ENCODE measurements around the gene ASAH2.
A peak's percentile ranks its signal among the peaks of the same experiment; 100 is the strongest.
"Not testable (repeated sequence)": the region's sequence is repeated elsewhere in the genome, so short reads cannot be mapped to it uniquely, and the experiment has no call there.

ASAH2 gene

GRCh38 chr10:50251394-50251793, at the start of gene ASAH2:
Gene ASAH2, minus strand, starts transcription at chr10:50251516. Its CDS starts 2,906 bp downstream, at chr10:50248610.
- DNase-seq: no peak

DNA sequence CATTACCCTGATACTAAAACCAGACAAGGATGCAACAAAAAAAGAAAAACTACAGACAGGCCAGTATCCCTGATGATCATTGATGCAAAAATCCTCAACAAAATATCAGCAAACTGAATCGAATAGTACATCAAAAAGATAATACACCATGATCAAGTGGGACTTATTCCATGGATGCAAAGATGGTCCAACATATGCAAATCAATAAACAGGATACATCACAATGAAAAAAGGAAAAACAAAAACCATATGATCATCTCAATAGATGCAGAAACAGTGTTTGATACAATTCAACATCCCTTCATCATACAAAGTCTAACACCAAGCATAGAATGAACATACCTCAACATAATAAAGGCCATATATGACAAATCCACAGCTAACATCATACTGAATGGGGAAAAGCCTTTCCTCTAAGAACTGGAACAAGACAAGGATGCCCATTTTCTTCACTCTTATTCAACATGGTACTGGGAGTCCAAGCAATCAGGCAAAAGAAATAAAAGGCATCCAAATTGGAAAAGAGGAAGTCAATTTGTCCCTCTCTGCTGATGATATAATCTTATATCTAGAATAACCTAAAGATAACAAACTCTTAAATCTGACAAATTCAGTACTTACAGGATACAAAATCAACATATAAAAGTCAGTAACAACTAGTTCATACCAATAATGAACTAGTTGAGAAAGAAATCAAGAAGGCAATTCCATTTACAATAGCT, 48.8 kb upstream of the ASAH2 start:
- DNase-seq: no peak

DNA sequence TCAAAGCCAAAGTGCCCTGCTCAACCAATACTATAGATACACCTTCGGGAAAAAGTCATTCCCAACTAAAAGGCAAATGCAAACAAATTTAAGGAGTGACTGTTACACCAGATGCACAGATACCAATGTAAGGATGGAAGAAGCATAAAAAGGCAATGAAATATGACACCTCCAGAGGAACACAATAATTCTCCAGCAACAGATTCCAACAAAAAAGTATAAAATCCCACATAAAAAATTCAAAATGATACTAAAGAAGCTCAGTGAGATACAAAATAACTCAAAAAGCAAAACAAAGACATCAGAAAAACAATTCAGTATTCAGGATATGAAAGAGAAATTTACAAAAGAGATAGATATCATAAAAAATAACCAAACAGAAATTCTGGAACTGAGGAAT, 44.1 kb upstream of the ASAH2 start:
- no peak for DNase-seq

GRCh38 chr10:50294582-50294981, 43.3 kb upstream of the ASAH2 start:
- DNase-seq: no peak

DNA sequence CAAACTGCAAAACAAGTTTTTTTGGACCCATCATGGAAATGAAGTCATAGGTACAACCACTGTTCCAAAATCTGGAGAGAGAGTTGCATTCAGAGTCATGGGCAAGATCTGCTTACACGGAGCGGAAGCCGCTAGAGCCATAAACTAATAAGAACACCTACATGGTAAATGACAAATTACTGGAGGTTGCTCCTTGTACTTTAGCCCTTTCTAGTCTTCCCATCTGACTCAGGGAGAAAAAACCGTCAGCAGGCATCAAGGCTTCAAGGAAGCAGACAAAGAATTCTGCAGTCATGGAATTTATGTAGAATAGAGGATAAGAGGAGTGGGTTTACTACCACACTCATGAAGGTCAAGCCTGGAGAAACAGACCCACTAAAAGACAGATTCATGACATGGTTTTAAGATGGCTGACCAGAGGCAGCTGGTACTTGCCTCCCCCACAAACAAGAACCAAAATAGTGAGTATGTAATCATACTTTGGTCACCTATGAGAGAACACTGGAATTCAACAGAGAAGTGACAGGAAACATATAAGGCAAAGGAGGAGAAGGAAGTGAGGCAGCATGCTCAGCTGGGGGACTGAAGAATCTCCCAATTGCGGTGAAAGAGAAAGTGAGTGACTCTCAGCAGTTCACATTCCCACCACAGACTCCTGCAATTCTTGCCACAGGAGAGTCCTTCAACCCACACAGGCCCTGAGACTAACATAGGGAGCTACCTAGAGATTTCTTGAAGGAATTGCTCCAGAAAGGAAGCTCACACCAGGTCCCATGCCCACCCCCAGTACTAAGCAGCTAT, 42.4 kb upstream of the ASAH2 start:
- DNase-seq: no peak

GRCh38 chr10:50291261-50291850, 40.0 kb upstream of the ASAH2 start:
- peak; percentile 4 for DNase-seq

DNA sequence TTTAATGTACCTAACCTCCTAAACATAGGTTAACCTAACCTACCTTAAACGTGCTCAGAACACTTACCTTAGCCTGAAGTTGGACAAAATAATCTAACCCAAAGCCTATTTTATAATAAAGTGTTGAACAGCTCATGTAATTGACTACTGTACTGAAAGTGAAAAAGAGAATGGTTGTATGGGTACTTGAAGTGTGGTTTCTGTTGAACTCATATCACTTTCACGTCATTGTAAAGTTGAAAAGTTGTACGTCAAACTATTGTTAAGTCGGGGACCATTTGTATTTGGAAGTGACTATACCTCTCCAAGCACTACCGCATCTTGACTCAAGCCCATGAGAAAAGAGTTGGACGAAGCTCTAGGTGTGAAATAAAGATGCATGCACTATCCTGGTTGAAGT, 37.9 kb upstream of the ASAH2 start:
- DNase-seq: no peak

- DNase-seq: no peak
Observed at GRCh38 chr10:50286996-50287803, 35.9 kb upstream of the ASAH2 start.

DNA sequence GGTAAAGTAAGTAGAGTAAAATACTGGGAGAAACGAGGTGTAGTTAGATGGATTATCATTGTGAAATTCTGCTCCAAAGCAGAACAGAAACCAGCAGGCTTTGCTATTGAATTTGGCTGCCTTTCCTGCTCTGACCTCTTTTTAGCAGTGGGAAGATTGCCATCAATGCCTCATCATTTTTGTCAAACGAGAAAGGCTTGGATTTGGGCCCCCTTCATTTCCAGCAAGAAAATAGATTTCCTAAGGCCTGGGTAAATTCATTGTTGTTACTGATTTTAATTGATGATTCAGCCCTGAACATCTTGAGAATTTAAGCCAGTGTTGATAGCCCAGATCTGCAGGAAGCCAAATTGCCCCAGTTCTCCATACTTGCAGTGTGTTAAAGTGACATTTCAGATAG, 35.2 kb upstream of the ASAH2 start:
- DNase-seq: no peak

- DNase-seq: no peak
Observed at GRCh38 chr10:50281967-50282522, 30.7 kb upstream of the ASAH2 start.

- no peak for DNase-seq
Observed at GRCh38 chr10:50281210-50281966, 30.1 kb upstream of the ASAH2 start.

GRCh38 chr10:50280049-50280841, 28.9 kb upstream of the ASAH2 start:
- no peak for DNase-seq

DNA sequence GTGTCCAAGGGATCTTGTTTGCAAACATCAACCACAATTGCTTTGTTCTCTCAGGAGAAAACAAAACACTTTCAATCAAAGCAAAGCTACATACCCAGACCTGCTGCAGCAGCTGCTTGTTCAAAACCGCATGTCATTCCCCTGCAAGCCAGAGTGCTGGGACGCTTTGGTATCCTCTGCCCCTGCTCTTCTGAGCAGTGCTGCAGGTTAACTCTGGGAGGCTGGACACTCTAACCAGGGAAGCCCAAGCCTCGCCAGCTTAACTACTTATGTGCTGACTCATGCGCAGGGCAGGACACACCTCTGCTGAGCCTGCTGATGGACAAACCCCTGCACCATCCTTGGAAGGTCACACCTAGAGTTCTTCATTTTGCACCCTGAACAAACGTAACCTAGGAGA, 28.2 kb upstream of the ASAH2 start:
- DNase-seq: no peak

- peak; percentile 31 for DNase-seq
Observed at GRCh38 chr10:50275650-50276235, 24.4 kb upstream of the ASAH2 start.

- DNase-seq: no peak
Observed at GRCh38 chr10:50272531-50272930, 21.2 kb upstream of the ASAH2 start.

GRCh38 chr10:50271564-50272250, 20.4 kb upstream of the ASAH2 start:
- DNase-seq: no peak

DNA sequence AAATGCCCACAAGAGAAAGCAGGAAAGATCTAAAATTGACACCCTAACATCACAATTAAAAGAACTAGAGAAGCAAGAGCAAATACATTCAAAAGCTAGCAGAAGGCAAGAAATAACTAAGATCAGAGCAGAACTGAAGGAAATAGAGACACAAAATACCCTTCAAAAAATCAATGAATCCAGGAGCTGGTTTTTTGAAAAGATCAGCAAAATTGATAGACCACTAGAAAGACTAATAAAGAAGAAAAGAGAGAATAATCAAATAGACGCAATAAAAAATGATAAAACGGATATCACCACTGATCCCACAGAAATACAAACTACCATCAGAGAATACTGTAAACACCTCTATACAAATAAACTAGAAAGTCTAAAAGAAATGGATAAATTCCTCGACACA, 16.6 kb upstream of the ASAH2 start:
- not testable (repeated sequence) for DNase-seq

- DNase-seq: not testable (repeated sequence)
Observed at GRCh38 chr10:50262625-50263024, 11.3 kb upstream of the ASAH2 start.

DNA sequence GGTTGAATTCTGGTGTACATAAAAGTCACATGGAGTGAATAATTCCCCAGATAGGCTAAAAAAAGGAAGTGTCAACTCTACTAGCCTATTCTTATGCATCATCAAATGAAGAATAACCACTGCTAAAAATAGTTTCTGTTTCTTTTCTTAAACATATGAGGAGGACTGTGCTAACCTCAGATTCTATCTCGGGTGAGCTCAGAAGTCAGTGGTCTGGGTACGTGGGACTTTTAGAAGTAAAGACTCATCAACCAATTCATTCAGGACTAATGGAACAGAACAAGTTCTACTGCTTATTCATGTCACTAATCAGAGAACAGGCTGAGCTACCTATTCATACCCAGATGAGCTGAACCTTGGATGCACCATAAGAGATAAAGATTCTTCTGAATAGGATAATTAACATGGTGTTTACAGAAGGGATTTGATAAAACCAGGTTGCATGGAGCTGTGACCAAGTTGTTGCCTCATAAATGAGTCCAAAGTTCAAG, 9.5 kb upstream of the ASAH2 start:
- peak; percentile 41 for DNase-seq

- no peak for DNase-seq
Observed at GRCh38 chr10:50254479-50254878, 3.2 kb upstream of the ASAH2 start.
